ENCODE results near the gene HOOK2. TPM values are rescaled to one million over a fixed set of nuclear protein-coding genes. Genes with fewer than 3 reads are reported as not detected.
A peak's percentile ranks its signal among the peaks of the same experiment; 100 is the strongest.

HOOK2 gene
- total and polyA plus RNA-seq, 2 of the 13 experiments (the other 11 are each of a cell fraction or from before 2014, with no cell fraction given), result 9.2 to 12.9 TPM

- TF ChIP-seq ZGPAT (CRISPR knock-in tag; IDR thresholded peaks at IDR 0.05), result peak; percentile 73
- TF ChIP-seq ZNF773 (CRISPR knock-in tag; IDR thresholded peaks at IDR 0.05; ENCODE audit: borderline replicate concordance), result no peak; the same call in 1 of the 2 replicates
- no peak for TF ChIP-seq BRCA1 (CRISPR knock-in tag; IDR thresholded peaks at IDR 0.05)
- TF ChIP-seq HMGXB4 (CRISPR knock-in tag; IDR thresholded peaks at IDR 0.05; ENCODE audit: borderline replicate concordance in 1 of 2, low read depth in 1 of 2), result peak; percentile 95 to 98
- TF ChIP-seq HNF4A (CRISPR knock-in tag; IDR thresholded peaks at IDR 0.05), result no peak
- TF ChIP-seq PRDM15 (CRISPR knock-in tag; IDR thresholded peaks at IDR 0.05), result 0 out of 2 replicates have a peak, but pooled peaks have one; percentile 31
- no peak for TF ChIP-seq KLF9 (CRISPR knock-in tag; IDR thresholded peaks at IDR 0.05; ENCODE audit: low read depth)
- TF ChIP-seq THAP11 (CRISPR knock-in tag; IDR thresholded peaks at IDR 0.05), result peak; percentile 63; the same call in 1 of the 2 replicates
- TF ChIP-seq MTA3 (CRISPR knock-in tag; IDR thresholded peaks at IDR 0.05), result no peak
- TF ChIP-seq DR1 (CRISPR knock-in tag; IDR thresholded peaks at IDR 0.05), result peak; percentile 60; the same call in 1 of the 2 replicates
- TF ChIP-seq MIER3 (CRISPR knock-in tag; IDR thresholded peaks at IDR 0.05; ENCODE audit: borderline replicate concordance), result peak; percentile 78
- no peak for TF ChIP-seq TBX3 (IDR thresholded peaks at IDR 0.05; ENCODE audit: borderline replicate concordance)
- peak; percentile 50; the same call in 1 of the 2 replicates for TF ChIP-seq MED1 (CRISPR knock-in tag; IDR thresholded peaks at IDR 0.05)
- TF ChIP-seq ZZZ3 (CRISPR knock-in tag; IDR thresholded peaks at IDR 0.05; ENCODE audit: borderline replicate concordance), result no peak
- TF ChIP-seq NFKB2 (CRISPR knock-in tag; IDR thresholded peaks at IDR 0.05; ENCODE audit: borderline replicate concordance), result peak; percentile 67; the same call in 1 of the 2 replicates
- no peak for TF ChIP-seq NPAS2 (CRISPR knock-in tag; IDR thresholded peaks at IDR 0.05; ENCODE audit: borderline replicate concordance)
- TF ChIP-seq ZNF772 (CRISPR knock-in tag; IDR thresholded peaks at IDR 0.05), result peak; percentile 78; the same call in 1 of the 2 replicates
- no peak for TF ChIP-seq GATA4 (IDR thresholded peaks at IDR 0.05; ENCODE audit: borderline replicate concordance, low read depth)
- TF ChIP-seq ATF1 (CRISPR knock-in tag; IDR thresholded peaks at IDR 0.05), result no peak
- TF ChIP-seq ZNF800 (CRISPR knock-in tag; IDR thresholded peaks at IDR 0.05), result peak; percentile 89
Observed at GRCh38 chr19:12766051-12766521, 9.3 kb downstream of the HOOK2 start (continued).

Measured in HepG2 (cell line).